ENCODE measurements around the gene HOXD10.

Gene HOXD10

DNA sequence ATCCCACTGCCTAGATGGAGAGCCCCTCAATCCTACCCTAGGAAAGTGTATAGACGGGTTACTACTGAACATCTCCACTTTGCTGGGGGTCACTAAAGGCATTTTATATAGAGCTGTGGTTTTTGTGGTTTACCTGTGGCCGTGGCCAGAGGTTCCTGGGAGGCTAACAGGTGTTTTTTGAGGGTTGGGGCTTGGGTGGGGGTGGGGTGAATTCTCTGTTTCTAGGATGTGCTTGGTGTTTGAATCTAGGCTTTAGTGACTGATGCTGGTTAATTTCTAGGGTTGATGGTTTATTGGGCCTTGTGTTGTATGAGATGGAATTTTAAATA is 20.6 kb downstream of the HOXD10 start:
- no peak for DNase-seq

DNA sequence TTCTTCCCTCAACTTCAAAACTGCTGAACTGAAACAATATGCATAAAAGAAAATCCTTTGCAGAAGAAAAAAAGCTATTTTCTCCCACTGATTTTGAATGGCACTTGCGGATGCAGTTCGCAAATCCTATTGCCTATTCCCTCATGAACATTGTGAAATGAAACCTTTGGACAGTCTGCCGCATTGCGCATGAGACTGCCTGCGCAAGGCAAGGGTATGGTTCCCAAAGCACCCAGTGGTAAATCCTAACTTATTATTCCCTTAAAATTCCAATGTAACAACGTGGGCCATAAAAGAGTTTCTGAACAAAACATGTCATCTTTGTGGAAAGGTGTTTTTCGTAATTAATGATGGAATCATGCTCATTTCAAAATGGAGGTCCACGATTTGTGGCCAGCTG is 21.3 kb downstream of the HOXD10 start:
- no peak for DNase-seq

GRCh38 chr2:176138526-176138922 is 21.9 kb downstream of the HOXD10 start:
- DNase-seq, result no peak

- DNase-seq, result no peak
These were observed 22.5 kb downstream of the HOXD10 start for GRCh38 chr2:176138923-176139660.

GRCh38 chr2:176139661-176140512 is 23.3 kb downstream of the HOXD10 start:
- DNase-seq, result no peak

DNA sequence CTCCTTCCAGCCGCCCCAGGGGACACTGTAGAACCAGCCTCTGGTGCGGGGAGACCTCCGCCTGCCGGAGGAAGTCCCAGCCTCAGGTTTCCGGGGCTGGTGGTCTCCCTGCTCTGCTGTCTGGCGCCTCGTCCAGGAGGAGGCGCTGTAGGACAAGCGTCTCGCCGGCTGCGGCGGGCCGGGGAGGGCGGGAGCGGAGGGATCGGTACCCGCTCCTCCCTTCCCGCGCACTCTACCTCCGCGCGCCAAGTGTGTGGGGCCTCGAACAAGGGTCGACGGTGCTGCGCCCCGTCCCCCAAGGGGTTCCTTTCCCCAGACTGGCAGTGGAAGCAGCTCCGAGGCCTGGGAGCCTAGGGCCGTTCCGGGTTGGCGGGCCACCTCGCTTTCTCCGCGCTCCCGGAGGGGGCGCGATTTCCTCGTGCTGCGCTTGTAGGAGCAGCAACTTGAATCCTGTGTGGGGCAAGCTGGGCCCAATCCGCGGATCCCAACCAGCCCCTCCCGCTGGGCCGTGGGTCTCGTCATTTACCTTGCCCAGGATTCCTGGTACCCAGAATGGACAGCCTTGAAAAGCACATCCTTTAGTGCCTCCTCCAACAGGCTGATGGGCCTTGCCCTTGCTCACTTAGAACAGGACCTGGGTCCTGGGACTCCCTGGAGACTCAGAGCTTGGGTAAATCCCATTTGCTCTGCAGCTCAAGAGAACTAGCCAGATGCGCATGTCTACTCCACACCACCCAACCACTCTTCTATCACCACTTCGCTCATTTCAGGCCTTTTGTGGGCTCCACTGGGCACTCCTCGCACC is 24.1 kb downstream of the HOXD10 start:
- DNase-seq, result peak; percentile 51

DNA sequence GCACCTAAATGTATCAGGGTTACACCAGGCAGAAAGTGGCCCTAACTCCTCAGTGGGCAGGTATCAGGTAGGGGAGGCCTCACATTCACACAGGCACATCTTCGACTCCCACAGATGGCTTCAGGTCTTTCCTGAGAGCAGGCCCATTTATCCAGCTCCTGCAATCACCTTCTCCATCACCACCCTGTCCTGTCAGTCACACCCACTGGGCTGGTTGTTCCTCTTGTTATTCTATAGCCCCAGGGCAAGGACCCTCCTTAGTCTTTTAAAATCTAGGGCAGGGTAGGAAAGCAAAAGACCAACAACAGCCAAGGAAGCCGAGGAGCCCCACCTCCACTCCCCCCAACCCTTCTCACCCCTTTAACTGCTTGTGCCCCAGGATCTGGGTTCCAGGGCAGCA is 25.7 kb downstream of the HOXD10 start:
- DNase-seq, result no peak

DNA sequence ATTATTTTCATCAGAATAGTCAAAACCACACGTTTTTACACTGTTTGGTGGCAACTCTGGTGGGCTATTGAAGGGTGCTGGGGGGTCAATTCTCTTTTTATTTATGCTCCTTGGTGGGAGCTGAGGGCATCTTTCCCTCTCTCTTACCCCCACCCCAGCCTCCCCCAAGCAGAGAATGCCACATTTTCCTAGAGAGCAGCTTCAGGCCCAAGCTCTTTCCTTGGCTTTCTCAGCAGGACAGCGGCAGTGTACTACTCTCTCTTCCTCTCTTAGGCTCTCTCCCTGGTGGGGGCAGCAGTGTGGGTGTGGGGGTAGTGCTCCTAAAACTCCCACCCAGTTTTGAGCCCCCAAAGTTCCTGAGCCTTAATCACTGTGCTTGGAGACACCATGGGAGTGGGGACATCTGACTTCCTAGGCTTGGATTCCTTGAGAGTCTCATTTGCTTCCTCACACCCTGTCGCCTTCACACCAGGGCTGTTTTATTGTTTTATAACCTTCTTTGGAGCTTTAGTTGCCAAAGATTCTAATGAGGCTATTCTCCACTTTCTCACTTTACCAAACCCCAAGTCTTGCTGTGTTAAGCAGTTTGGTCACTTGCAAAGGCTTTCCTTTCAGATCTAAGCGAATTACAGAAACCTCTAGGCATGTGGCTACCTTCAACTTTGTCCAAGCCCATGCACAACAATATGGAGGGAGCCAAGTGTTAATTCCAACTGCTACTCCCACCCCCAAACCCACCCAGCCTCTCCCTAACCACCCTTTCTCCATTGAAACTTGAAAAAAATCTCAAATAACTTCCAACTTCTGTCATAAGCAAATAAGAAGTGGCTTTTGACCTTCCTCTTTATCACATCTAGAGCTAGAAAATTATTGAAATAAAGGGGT is 28.7 kb downstream of the HOXD10 start:
- DNase-seq, result no peak

- no peak for DNase-seq
These were observed 29.5 kb downstream of the HOXD10 start for GRCh38 chr2:176146101-176146500.

DNA sequence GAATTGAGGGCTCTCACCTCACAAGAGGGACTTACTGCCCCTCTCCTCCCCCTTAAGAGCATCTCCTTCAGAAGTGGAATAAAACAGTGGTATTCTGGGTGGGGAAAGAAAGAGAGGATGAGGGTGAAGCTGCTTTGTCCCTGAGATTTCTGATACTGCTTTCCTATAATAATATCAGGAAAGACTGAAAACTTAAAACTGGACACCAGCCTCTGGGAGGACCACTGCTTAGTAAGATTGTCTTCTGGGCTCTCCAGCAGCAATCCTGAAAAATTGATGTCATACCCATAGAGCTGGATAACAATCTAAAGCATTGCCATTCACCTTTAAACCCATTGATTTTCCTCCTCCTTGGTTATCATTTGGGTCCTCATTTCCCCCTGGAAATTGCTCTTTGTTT is 30.1 kb downstream of the HOXD10 start:
- DNase-seq, result no peak

DNA sequence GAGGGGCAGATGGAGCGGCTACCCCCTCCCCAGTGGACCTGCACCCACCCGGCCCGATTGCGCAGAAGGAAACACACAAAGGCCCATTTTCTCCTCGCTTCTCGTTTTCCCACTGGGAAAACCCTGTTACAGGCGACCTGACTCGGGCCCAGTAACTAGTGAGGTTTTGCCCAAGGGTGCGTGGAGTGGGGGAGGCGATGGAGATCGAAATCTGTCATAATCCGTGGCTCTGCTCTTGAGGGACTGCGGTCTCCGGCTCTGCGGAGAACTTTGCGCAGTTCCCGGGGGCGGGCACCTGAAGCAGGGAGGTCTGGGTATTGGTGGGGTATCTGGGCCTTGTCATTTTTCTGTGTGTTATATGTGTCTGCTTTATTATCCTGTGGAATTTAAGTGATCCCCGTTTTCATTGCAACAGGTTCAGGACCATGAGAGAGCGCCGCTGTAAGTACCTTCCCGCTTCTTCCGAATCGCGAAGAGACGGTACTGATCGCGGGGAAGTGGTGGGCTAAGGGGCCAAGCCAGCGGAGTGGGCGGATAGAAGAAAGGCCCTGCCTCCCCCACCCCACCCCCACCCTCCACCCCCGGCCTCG is 30.7 kb downstream of the HOXD10 start:
- no peak for DNase-seq

DNA sequence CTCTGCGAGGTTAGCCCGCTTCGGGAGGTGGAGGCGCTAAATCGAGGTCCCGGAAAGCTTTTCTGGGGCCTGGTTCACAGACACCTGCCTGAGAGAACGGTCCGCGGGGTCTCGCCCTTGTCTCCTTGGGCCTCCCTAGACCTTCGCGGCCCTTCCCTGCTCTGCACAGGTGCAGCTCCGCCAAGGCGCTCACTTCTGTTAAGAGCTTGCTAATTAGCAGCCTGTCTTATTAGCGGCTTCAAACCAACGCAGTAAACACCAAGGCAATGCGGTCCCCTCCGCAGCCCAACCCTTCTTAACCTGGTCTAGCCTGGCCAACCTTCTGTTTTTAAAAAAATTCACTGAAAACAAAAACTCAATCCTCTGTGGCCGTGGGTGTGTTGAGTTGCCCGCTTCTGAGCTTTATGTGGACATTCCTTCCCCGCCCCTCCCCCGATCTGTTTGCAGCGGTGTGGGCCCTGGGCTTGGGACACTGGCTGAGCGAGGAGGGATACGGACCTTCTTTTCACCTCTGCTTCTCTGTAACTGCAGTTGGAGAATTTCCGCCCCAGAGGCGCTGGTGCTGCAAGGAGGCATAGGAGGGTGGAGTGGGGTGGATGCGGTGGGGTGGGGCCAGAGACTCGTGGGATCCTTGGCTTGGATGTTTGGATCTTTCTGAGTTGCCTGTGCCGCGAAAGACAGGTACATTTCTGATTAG is 31.4 kb downstream of the HOXD10 start:
- no peak for DNase-seq

DNA sequence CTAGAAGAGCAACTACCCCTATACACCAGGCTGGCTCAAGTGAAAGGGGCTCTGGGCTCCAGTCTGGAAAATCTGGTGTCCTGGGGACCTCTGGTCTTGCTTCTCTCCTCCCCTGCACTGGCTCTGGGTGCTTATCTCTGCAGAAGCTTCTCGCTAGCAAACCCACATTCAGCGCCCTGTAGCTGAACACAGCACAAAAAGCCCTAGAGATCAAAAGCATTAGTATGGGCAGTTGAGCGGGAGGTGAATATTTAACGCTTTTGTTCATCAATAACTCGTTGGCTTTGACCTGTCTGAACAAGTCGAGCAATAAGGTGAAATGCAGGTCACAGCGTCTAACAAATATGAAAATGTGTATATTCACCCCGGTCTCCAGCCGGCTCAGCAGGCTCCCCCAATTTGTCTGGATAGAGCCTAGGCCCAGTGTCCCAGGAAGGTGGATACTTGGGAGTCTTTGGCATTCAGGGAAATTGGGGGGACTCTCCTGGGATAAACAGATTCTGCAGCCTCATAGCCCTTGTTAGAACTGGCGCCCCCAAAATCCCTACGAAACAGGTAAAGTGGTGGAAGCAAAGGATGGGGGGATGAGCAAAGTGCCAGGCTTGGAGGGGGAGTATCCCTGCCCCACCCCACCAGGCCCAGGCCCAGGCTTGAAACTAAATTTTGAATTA is 32.3 kb downstream of the HOXD10 start:
- DNase-seq, result no peak

- DNase-seq, result no peak
These were observed 32.9 kb downstream of the HOXD10 start for GRCh38 chr2:176149481-176149938.

DNA sequence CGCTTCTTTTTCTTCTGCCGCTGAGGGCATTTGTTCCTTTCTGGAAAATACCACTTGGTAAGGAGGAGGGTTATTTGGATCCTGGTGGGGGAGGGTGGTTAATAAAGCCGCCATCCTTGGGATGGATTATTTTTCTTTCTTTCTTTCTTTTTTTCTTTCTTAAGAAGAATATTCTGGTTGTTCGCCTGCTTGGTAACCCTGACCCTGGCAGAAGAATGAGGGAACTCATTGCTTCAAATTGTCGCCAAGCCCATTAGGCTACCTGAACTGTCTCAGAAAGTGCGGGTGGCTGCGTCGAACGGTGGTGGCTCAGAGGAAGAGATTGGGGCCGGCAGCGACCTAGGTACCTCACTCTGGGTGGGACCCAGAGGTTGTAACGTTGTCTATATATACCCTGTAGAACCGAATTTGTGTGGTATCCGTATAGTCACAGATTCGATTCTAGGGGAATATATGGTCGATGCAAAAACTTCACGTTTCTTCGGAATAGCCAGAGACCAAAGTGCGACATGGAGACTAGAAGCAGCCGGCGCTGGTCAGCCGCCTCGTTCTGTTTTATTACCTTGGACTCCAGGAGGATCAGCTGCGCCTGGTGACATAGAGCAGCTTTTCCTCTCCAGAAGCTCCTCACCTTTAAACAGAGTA is 33.5 kb downstream of the HOXD10 start:
- no peak for DNase-seq

DNA sequence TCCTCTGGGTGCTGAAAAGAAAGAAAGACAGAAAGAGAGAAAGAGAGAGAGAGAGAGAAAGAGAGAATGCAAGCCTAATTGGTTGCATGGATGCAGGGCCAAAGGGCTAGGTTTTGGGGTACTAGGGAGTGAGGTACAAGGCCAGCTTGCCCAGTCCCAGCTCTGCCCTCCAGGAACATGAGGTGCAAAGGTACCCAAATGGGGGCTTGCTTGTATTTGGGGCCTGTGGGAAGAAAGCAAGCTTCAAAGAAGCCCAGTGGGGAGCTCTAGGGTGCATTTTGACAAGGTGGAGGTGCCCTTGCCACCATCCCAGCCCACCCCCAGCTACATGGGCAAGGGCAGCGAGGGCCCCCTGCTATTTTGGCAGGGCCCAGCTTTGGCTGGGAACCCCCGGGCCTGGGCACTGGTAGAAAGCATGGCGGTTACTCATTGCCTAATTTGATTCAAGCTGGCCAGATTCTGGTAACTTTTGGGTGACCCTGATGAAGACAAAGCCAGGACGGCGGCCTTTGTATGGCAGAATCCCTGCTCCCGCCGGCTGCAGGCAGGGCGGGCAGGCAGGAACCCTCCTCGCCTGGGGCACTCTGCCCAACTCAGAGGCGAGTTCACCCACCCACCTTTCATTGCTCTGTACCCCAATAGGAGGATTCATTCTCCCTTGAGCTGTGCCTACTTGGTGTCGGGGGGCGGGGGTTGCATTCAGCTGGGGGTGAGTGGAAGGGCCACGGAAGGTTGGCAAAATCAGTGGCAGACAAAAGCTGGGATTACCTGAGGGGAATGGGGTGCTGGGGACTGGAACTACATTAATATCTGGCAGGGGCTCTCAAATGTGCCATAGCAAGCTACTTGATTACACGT is 34.2 kb downstream of the HOXD10 start:
- no peak for DNase-seq

- DNase-seq, result no peak
These were observed 35.1 kb downstream of the HOXD10 start, which contains the start of gene HOXD4 for GRCh38 chr2:176151442-176152287. Gene HOXD4 (plus strand): TSS chr2:176151550. CDS start chr2:176151634, 84 bp downstream.
